CD4-positive, CD25-positive, alpha-beta regulatory T cell (primary cell): Measurements from ENCODE around the gene TMCC1. TPM values are rescaled to one million over a fixed set of nuclear protein-coding genes. Genes with fewer than 3 reads are reported as not detected.

Source experiments
- ATAC-seq, 2 donors: fragments of 150-1000 bp; cut with Tn5 transposase; one replicate each; pipeline ENCODE4 v1.10.0; 2021; ENCODE audit warnings: low read depth in 2 of 2, moderate number of reproducible peaks in 2 of 2, moderate library complexity in 1 of 2
- DNase-seq, 3 donors: peaks; one replicate each; pipeline versions ENCODE4 v3.0.0 to v3.0.0-alpha.2; 2012 to 2022; ENCODE audit warnings: mixed read lengths in 1 of 3
- H3K27ac ChIP-seq: one replicate; pipeline ENCODE4 v1.7.0; 2013; ENCODE audit warnings: mild to moderate bottlenecking, low read length; ENCODE audit not compliant: insufficient read depth, poor library complexity, severe bottlenecking
- H3K27me3 ChIP-seq: one replicate; pipeline ENCODE4 v1.7.0; 2013; ENCODE audit warnings: low read length; ENCODE audit not compliant: control insufficient read depth, insufficient read depth
- H3K36me3 ChIP-seq: one replicate; pipeline ENCODE4 v1.7.0; 2013; ENCODE audit warnings: mild to moderate bottlenecking, low read length, moderate library complexity; ENCODE audit not compliant: control insufficient read depth, insufficient read depth
- H3K4me1 ChIP-seq: 2 replicates; pipeline ENCODE4 v1.7.0; 2013; ENCODE audit warnings: mild to moderate bottlenecking, low read length; ENCODE audit not compliant: insufficient read depth, control insufficient read depth, poor library complexity, severe bottlenecking
- H3K4me3 ChIP-seq: one replicate; pipeline ENCODE4 v1.7.0; 2013; ENCODE audit warnings: low read depth, mild to moderate bottlenecking, low read length, moderate library complexity
- H3K9me3 ChIP-seq, 2 experiments: 1 replicate in 1 of 2; 2 replicates in 1 of 2; pipeline ENCODE4 v1.7.0; 2013; ENCODE audit warnings: low read length in 2 of 2, mild to moderate bottlenecking in 1 of 2, moderate library complexity in 1 of 2; ENCODE audit not compliant: control insufficient read depth in 2 of 2
- H3K27ac Mint-ChIP-seq, 3 donors: one replicate each; pipeline ENCODE4 v1.8.0; 2020 to 2022; ENCODE audit warnings: mild to moderate bottlenecking in 3 of 3, mixed read lengths in 3 of 3, moderate library complexity in 2 of 3
- H3K27me3 Mint-ChIP-seq: one replicate; pipeline ENCODE4 v1.8.0; 2022; ENCODE audit warnings: mild to moderate bottlenecking, mixed read lengths
- H3K36me3 Mint-ChIP-seq: one replicate; pipeline ENCODE4 v1.8.0; 2020; ENCODE audit warnings: mixed read lengths
- H3K4me1 Mint-ChIP-seq, 4 donors: one replicate each; pipeline ENCODE4 v1.8.0; 2020 to 2022; ENCODE audit warnings: mixed read lengths in 4 of 4, mild to moderate bottlenecking in 1 of 4
- H3K4me3 Mint-ChIP-seq, 4 donors: one replicate each; pipeline ENCODE4 v1.8.0; 2020 to 2022; ENCODE audit warnings: mild to moderate bottlenecking in 4 of 4, mixed read lengths in 4 of 4, moderate library complexity in 3 of 4
- H3K9me3 Mint-ChIP-seq, 7 donors: one replicate each; pipeline ENCODE4 v1.8.0; 2020 to 2022; ENCODE audit warnings: mixed read lengths in 7 of 7, mild to moderate bottlenecking in 3 of 7, moderate library complexity in 2 of 7
- polyA plus RNA-seq, 4 donors: library from polyadenylated mRNA; unstranded; fragments of 300-500 nt; fragmentation: Illumina TruSeq; gene quantifications; one replicate each; pipeline ENCODE4 v1.2.3, GENCODE V29; 2021
- total RNA-seq: library from RNA; stranded (reverse); gene quantifications from one replicate; pipeline ENCODE4 v1.2.3, GENCODE V29; 2022

The TMCC1 gene
- total and polyA plus RNA-seq, 5 donors from 2014 or later, result 5.2 to 29.2 (median 6.2) TPM

GRCh38 chr3:129625072-129625874 is 268.2 kb downstream of the TMCC1 start:
- no peaks in the 10 kb centered on the region for H3K9me3 ChIP-seq
- H3K4me3 ChIP-seq, result no peak overlapping the region
- Mint-ChIP-seq H3K4me3 (peak overlapping the region; percentile 39 to 88 (median 70)), H3K36me3 (no peaks in the 10 kb centered on the region), H3K27me3 (peaks cover 7% of the 10 kb centered on the region), H3K27ac (no peak overlapping the region), H3K4me1 (peaks cover 0 to 18% (median 6%) of the 10 kb centered on the region in 4 donors), H3K9me3 (no peaks in the 10 kb centered on the region)
- ATAC-seq, result no peak
- H3K27ac ChIP-seq, result no peak overlapping the region
- H3K4me1 ChIP-seq, result peaks cover 21% of the 10 kb centered on the region
- no peak for DNase-seq
- H3K36me3 ChIP-seq, result no peaks in the 10 kb centered on the region
- H3K27me3 ChIP-seq, result no peaks in the 10 kb centered on the region

GRCh38 chr3:129624347-129625071 is 269.0 kb downstream of the TMCC1 start:
- DNase-seq, result no peak
- H3K27ac Mint-ChIP-seq, result no peak overlapping the region
- H3K27me3 ChIP-seq, result no peaks in the 10 kb centered on the region
- no peak overlapping the region for H3K4me3 ChIP-seq
- H3K4me1 Mint-ChIP-seq, result peaks cover 0 to 18% (median 6%) of the 10 kb centered on the region in 4 donors
- ATAC-seq, result no peak
- no peaks in the 10 kb centered on the region for H3K36me3 ChIP-seq
- H3K9me3 Mint-ChIP-seq, result no peaks in the 10 kb centered on the region
- H3K36me3 Mint-ChIP-seq, result no peaks in the 10 kb centered on the region
- H3K4me1 ChIP-seq, result peaks cover 21% of the 10 kb centered on the region
- H3K27me3 Mint-ChIP-seq, result peaks cover 7% of the 10 kb centered on the region
- H3K27ac ChIP-seq, result no peak overlapping the region
- no peaks in the 10 kb centered on the region for H3K9me3 ChIP-seq
- H3K4me3 Mint-ChIP-seq, result peak overlapping the region in 2 of 4 donors; percentile 10 to 27

- Histone ChIP-seq H3K36me3 (no peaks in the 10 kb centered on the region), H3K27ac (no peak overlapping the region), H3K4me3 (no peak overlapping the region), H3K4me1 (peaks cover 21% of the 10 kb centered on the region), H3K9me3 (no peaks in the 10 kb centered on the region), H3K27me3 (no peaks in the 10 kb centered on the region)
- H3K36me3 Mint-ChIP-seq, result no peaks in the 10 kb centered on the region
- ATAC-seq (no peak), DNase-seq (no peak)
- H3K27me3 Mint-ChIP-seq, result peaks cover 9% of the 10 kb centered on the region
- H3K4me1 Mint-ChIP-seq, result peaks cover 0 to 22% (median 6%) of the 10 kb centered on the region in 4 donors
- no peak overlapping the region for H3K27ac Mint-ChIP-seq
- H3K4me3 Mint-ChIP-seq, result peak overlapping the region in 1 of 4 donors; percentile 72
- H3K9me3 Mint-ChIP-seq, result no peaks in the 10 kb centered on the region
Measured at GRCh38 chr3:129623447-129624118, 269.9 kb downstream of the TMCC1 start.

GRCh38 chr3:129622933-129623332 is 270.6 kb downstream of the TMCC1 start:
- H3K4me1 Mint-ChIP-seq, result peaks cover 0 to 23% (median 3%) of the 10 kb centered on the region in 4 donors

GRCh38 chr3:129622226-129622874 is 271.2 kb downstream of the TMCC1 start:
- no peaks in the 10 kb centered on the region for H3K36me3 ChIP-seq
- H3K27ac ChIP-seq, result no peak overlapping the region
- H3K4me1 ChIP-seq, result peaks cover 13% of the 10 kb centered on the region
- no peak overlapping the region for H3K4me3 ChIP-seq
- H3K27ac Mint-ChIP-seq, result peak overlapping the region in 1 of 3 donors; percentile 15
- H3K4me3 Mint-ChIP-seq, result no peak overlapping the region
- DNase-seq, result no peak
- ATAC-seq, result no peak
- no peaks in the 10 kb centered on the region for H3K9me3 Mint-ChIP-seq
- H3K9me3 ChIP-seq, result no peaks in the 10 kb centered on the region
- H3K4me1 Mint-ChIP-seq, result peaks cover 0 to 18% (median 1%) of the 10 kb centered on the region in 4 donors
- no peaks in the 10 kb centered on the region for H3K36me3 Mint-ChIP-seq
- no peaks in the 10 kb centered on the region for H3K27me3 ChIP-seq
- peaks cover 14% of the 10 kb centered on the region for H3K27me3 Mint-ChIP-seq

More at GRCh38 chr3:129622933-129623332, 270.6 kb downstream of the TMCC1 start:
- H3K4me3 Mint-ChIP-seq, result peak overlapping the region in 1 of 4 donors; percentile 72
- DNase-seq, result no peak
- no peaks in the 10 kb centered on the region for H3K9me3 Mint-ChIP-seq
- no peak overlapping the region for H3K27ac ChIP-seq
- H3K36me3 ChIP-seq, result no peaks in the 10 kb centered on the region
- H3K27me3 ChIP-seq, result no peaks in the 10 kb centered on the region
- H3K27me3 Mint-ChIP-seq, result peaks cover 13% of the 10 kb centered on the region
- H3K4me3 ChIP-seq, result no peak overlapping the region
- H3K27ac Mint-ChIP-seq, result peak overlapping the region in 1 of 3 donors; percentile 15
- H3K36me3 Mint-ChIP-seq, result no peaks in the 10 kb centered on the region
- no peaks in the 10 kb centered on the region for H3K9me3 ChIP-seq
- ATAC-seq, result no peak
- peaks cover 18% of the 10 kb centered on the region for H3K4me1 ChIP-seq

- H3K27ac ChIP-seq, result no peak overlapping the region
- Mint-ChIP-seq H3K27ac (no peak overlapping the region), H3K4me1 (peaks cover 0 to 13% (median 1%) of the 10 kb centered on the region in 4 donors)
Measured at GRCh38 chr3:129621626-129622225, 271.8 kb downstream of the TMCC1 start.

More at GRCh38 chr3:129621626-129622225, 271.8 kb downstream of the TMCC1 start:
- H3K4me3 Mint-ChIP-seq, result peak overlapping the region in 1 of 4 donors; percentile 77
- DNase-seq (no peak), ATAC-seq (no peak)
- Histone ChIP-seq H3K4me3 (no peak overlapping the region), H3K4me1 (peaks cover 7% of the 10 kb centered on the region), H3K9me3 (no peaks in the 10 kb centered on the region), H3K27me3 (no peaks in the 10 kb centered on the region), H3K36me3 (no peaks in the 10 kb centered on the region)
- H3K9me3 Mint-ChIP-seq, result no peaks in the 10 kb centered on the region
- H3K27me3 Mint-ChIP-seq, result peaks cover 14% of the 10 kb centered on the region
- H3K36me3 Mint-ChIP-seq, result no peaks in the 10 kb centered on the region
